ENCODE measurements around the gene CEP72.
"Not testable (repeated sequence)": the region's sequence is repeated elsewhere in the genome, so short reads cannot be mapped to it uniquely, and the experiment has no call there.

CEP72 gene

DNA sequence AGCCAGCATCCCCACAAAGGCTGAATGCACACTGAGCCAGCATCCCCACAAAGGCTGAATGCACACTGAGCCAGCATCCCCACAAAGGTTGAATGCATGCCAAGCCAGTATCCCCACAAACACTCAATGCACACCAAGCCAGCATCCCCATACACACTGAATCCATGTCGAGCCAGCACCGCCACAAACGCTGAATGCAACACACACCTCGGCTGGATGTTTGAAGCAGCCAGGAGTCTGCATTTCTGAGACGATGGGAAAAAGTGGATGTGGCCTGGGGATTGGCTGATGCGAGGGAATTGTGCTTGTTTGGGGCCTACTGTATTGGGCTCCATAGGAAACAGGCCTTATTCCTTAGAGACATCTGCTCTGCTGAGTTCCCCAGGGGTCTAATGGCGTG lies 30.9 kb upstream of the CEP72 start:
- H3K9ac ChIP-seq (ENCODE audit: low read length) = no peak overlapping the region
- H3K4me1 ChIP-seq (ENCODE audit: low read length) = no peaks in the 10 kb centered on the region
- peaks cover 23% of the 10 kb centered on the region; the same call in 1 of the 2 replicates for H3K27me3 ChIP-seq (ENCODE audit: low read depth, low read length)
- no peak overlapping the region for H2AFZ ChIP-seq (ENCODE audit: low read depth, low read length)
- no peak for TF ChIP-seq EZH2phosphoT487 (IDR thresholded peaks at IDR 0.05; ENCODE audit: low read depth)
- no peaks in the 10 kb centered on the region for H4K20me1 ChIP-seq (ENCODE audit: insufficient read depth, low read length)
- H3K36me3 ChIP-seq (replicated peaks; ENCODE audit: low read depth, low read length) = no peaks in the 10 kb centered on the region
- H3K9me3 ChIP-seq (ENCODE audit: insufficient read depth, low read length) = no peaks in the 10 kb centered on the region
- H3K4me2 ChIP-seq (ENCODE audit: low read length) = no peak overlapping the region
- H3K79me2 ChIP-seq (ENCODE audit: low read length) = no peaks in the 10 kb centered on the region
- no peak overlapping the region for H3K27ac ChIP-seq (ENCODE audit: low read length)
- H3K4me3 ChIP-seq (ENCODE audit: low read length) = no peak overlapping the region

GRCh38 chr5:581941-582340 lies 30.2 kb upstream of the CEP72 start:
- Histone ChIP-seq H3K4me2 (ENCODE audit: low read length) (no peak overlapping the region), H3K4me3 (ENCODE audit: low read length) (no peak overlapping the region), H3K27ac (ENCODE audit: low read length) (no peak overlapping the region), H3K9ac (ENCODE audit: low read length) (no peak overlapping the region), H3K4me1 (ENCODE audit: low read length) (no peaks in the 10 kb centered on the region), H3K36me3 (replicated peaks; ENCODE audit: low read depth, low read length) (no peaks in the 10 kb centered on the region), H3K9me3 (ENCODE audit: insufficient read depth, low read length) (no peaks in the 10 kb centered on the region), H4K20me1 (ENCODE audit: insufficient read depth, low read length) (no peaks in the 10 kb centered on the region), H3K27me3 (ENCODE audit: low read depth, low read length) (peaks cover 16% of the 10 kb centered on the region; the same call in 1 of the 2 replicates), H3K79me2 (ENCODE audit: low read length) (no peaks in the 10 kb centered on the region), H2AFZ (ENCODE audit: low read depth, low read length) (no peak overlapping the region)
- TF ChIP-seq EZH2phosphoT487 (IDR thresholded peaks at IDR 0.05; ENCODE audit: low read depth) = no peak
- TF ChIP-seq, protein P1, sequence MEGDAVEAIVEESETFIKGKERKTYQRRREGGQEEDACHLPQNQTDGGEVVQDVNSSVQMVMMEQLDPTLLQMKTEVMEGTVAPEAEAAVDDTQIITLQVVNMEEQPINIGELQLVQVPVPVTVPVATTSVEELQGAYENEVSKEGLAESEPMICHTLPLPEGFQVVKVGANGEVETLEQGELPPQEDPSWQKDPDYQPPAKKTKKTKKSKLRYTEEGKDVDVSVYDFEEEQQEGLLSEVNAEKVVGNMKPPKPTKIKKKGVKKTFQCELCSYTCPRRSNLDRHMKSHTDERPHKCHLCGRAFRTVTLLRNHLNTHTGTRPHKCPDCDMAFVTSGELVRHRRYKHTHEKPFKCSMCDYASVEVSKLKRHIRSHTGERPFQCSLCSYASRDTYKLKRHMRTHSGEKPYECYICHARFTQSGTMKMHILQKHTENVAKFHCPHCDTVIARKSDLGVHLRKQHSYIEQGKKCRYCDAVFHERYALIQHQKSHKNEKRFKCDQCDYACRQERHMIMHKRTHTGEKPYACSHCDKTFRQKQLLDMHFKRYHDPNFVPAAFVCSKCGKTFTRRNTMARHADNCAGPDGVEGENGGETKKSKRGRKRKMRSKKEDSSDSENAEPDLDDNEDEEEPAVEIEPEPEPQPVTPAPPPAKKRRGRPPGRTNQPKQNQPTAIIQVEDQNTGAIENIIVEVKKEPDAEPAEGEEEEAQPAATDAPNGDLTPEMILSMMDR (IDR thresholded peaks at IDR 0.05; ENCODE audit: low read depth, low read length) = no peak

GRCh38 chr5:582445-582844 lies 29.7 kb upstream of the CEP72 start:
- H3K4me3 ChIP-seq (ENCODE audit: low read length); H3K79me2 ChIP-seq (ENCODE audit: low read length); H3K4me1 ChIP-seq (ENCODE audit: low read length); H4K20me1 ChIP-seq (ENCODE audit: insufficient read depth, low read length); H3K4me2 ChIP-seq (ENCODE audit: low read length); H3K36me3 ChIP-seq (replicated peaks; ENCODE audit: low read depth, low read length); H2AFZ ChIP-seq (ENCODE audit: low read depth, low read length); H3K9ac ChIP-seq (ENCODE audit: low read length); H3K27ac ChIP-seq (ENCODE audit: low read length); H3K9me3 ChIP-seq (ENCODE audit: insufficient read depth, low read length): not testable (repeated sequence)
- H3K27me3 ChIP-seq (ENCODE audit: low read depth, low read length) = peaks cover 12% of the 10 kb centered on the region; the same call in 1 of the 2 replicates

GRCh38 chr5:582936-583635 lies 29.1 kb upstream of the CEP72 start:
- H3K4me3 ChIP-seq (ENCODE audit: low read length) = no peak overlapping the region
- H4K20me1 ChIP-seq (ENCODE audit: insufficient read depth, low read length) = no peaks in the 10 kb centered on the region
- peaks cover 6% of the 10 kb centered on the region; the same call in 1 of the 2 replicates for H3K27me3 ChIP-seq (ENCODE audit: low read depth, low read length)
- H3K27ac ChIP-seq (ENCODE audit: low read length) = no peak overlapping the region
- H3K4me1 ChIP-seq (ENCODE audit: low read length) = no peaks in the 10 kb centered on the region
- H3K79me2 ChIP-seq (ENCODE audit: low read length) = no peaks in the 10 kb centered on the region
- H3K9ac ChIP-seq (ENCODE audit: low read length) = no peak overlapping the region
- TF ChIP-seq EZH2phosphoT487 (IDR thresholded peaks at IDR 0.05; ENCODE audit: low read depth) = no peak
- TF ChIP-seq, protein P1 (IDR thresholded peaks at IDR 0.05; ENCODE audit: low read depth, low read length) = no peak
- H3K9me3 ChIP-seq (ENCODE audit: insufficient read depth, low read length) = no peaks in the 10 kb centered on the region
- no peak overlapping the region for H2AFZ ChIP-seq (ENCODE audit: low read depth, low read length)
- no peaks in the 10 kb centered on the region for H3K36me3 ChIP-seq (replicated peaks; ENCODE audit: low read depth, low read length)
- no peak overlapping the region for H3K4me2 ChIP-seq (ENCODE audit: low read length)

DNA sequence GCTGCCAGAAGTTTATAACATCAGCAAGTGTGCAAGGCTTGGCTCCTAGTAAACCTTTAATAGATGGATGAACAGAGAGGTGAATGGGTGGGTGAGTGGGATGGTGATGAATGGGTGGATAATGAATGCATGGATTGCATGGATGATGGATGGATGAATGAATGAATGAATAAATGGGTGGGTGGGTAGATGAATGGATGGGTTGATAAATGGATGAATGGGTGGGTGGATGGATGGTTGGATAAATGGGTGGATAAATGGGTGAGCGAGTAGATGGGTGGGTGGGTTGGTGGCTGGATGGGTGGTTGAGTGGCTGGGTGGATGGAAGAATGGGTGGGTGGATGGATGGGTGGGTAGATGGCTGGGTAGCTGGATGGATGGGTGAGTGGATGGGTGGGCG lies 28.5 kb upstream of the CEP72 start:
- H3K9me3 ChIP-seq (ENCODE audit: insufficient read depth, low read length) = no peaks in the 10 kb centered on the region
- H3K79me2 ChIP-seq (ENCODE audit: low read length) = no peaks in the 10 kb centered on the region
- H3K27ac ChIP-seq (ENCODE audit: low read length) = no peak overlapping the region
- no peaks in the 10 kb centered on the region for H3K36me3 ChIP-seq (replicated peaks; ENCODE audit: low read depth, low read length)
- TF ChIP-seq EZH2phosphoT487 (IDR thresholded peaks at IDR 0.05; ENCODE audit: low read depth) = no peak
- TF ChIP-seq, protein P1 (IDR thresholded peaks at IDR 0.05; ENCODE audit: low read depth, low read length) = no peak
- H3K4me2 ChIP-seq (ENCODE audit: low read length) = no peak overlapping the region
- no peaks in the 10 kb centered on the region for H3K4me1 ChIP-seq (ENCODE audit: low read length)
- no peak overlapping the region for H3K4me3 ChIP-seq (ENCODE audit: low read length)
- no peak overlapping the region for H2AFZ ChIP-seq (ENCODE audit: low read depth, low read length)
- H4K20me1 ChIP-seq (ENCODE audit: insufficient read depth, low read length) = no peaks in the 10 kb centered on the region
- no peak overlapping the region for H3K9ac ChIP-seq (ENCODE audit: low read length)
- H3K27me3 ChIP-seq (ENCODE audit: low read depth, low read length) = peaks cover under 1% of the 10 kb centered on the region; the same call in 1 of the 2 replicates

Measured in OCI-LY3 (cell line).